Measurements from ENCODE around the gene UBE2K. TPM values are rescaled to one million over a fixed set of nuclear protein-coding genes. Genes with fewer than 3 reads are reported as not detected.
A peak's percentile ranks its signal among the peaks of the same experiment; 100 is the strongest.
"Not testable (repeated sequence)": the region's sequence is repeated elsewhere in the genome, so short reads cannot be mapped to it uniquely, and the experiment has no call there.

UBE2K gene
- polyA plus RNA-seq, 3 donors, result 24.2 to 66.8 (median 50.0) TPM

DNA sequence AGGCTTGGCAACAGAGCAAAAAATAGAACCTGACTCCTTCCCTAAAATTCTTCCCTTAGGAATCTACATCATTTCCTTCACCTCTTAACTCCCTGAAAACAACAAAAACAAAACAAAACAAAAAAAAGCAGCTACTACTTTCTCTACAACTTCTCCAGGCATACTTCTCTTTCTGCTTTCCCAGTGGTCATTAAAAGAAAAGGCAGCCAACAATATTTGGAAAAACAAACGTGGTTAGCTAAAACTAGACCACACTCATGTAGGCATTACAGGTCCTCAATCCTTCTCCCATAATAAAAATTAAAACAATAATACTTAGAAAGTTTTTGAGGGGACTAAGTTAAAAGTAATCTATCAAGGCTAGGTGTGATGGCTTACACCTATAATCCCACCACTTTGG, 30.2 kb upstream of the UBE2K start:
- intact Hi-C loops (cut with micrococcal nuclease), result no loop called here
- H3K4me3 Mint-ChIP-seq, result no peak overlapping the region
- WGBS (ENCODE audit: insufficient coverage), result no CpG with 5 or more reads among the region's 1 CpG
- no peaks in the 10 kb centered on the region for H3K9me3 ChIP-seq (replicated peaks in 1 of 2; ENCODE audit: control insufficient read depth in 1 of 2, insufficient read depth in 1 of 2, low read length in 2 of 2)
- H3K27me3 Mint-ChIP-seq (ENCODE audit: low read depth in 3 of 3), result peaks cover 2 to 4% (median 3%) of the 10 kb centered on the region in 3 donors
- no peaks in the 10 kb centered on the region for H3K4me1 Mint-ChIP-seq
- no peaks in the 10 kb centered on the region for H3K27me3 ChIP-seq (ENCODE audit: control insufficient read depth in 2 of 2, insufficient read depth in 2 of 2, low read length in 2 of 2)
- no peaks in the 10 kb centered on the region for H4K20me1 ChIP-seq (ENCODE audit: insufficient read depth, low read length)
- H3K79me2 ChIP-seq (ENCODE audit: insufficient read depth, low read length), result no peaks in the 10 kb centered on the region
- H2AFZ ChIP-seq (ENCODE audit: insufficient read depth, low read depth, low read length, poor library complexity, severe bottlenecking), result no peak overlapping the region
- H3K9me3 Mint-ChIP-seq, result peaks cover 0 to 8% (median 2%) of the 10 kb centered on the region in 7 donors
- TF ChIP-seq, protein P1, sequence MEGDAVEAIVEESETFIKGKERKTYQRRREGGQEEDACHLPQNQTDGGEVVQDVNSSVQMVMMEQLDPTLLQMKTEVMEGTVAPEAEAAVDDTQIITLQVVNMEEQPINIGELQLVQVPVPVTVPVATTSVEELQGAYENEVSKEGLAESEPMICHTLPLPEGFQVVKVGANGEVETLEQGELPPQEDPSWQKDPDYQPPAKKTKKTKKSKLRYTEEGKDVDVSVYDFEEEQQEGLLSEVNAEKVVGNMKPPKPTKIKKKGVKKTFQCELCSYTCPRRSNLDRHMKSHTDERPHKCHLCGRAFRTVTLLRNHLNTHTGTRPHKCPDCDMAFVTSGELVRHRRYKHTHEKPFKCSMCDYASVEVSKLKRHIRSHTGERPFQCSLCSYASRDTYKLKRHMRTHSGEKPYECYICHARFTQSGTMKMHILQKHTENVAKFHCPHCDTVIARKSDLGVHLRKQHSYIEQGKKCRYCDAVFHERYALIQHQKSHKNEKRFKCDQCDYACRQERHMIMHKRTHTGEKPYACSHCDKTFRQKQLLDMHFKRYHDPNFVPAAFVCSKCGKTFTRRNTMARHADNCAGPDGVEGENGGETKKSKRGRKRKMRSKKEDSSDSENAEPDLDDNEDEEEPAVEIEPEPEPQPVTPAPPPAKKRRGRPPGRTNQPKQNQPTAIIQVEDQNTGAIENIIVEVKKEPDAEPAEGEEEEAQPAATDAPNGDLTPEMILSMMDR (IDR thresholded peaks at IDR 0.05), result no peak
- no peak for DNase-seq
- H3K36me3 ChIP-seq (replicated peaks in 1 of 2; ENCODE audit: control insufficient read depth in 1 of 2, insufficient read depth in 2 of 2, low read length in 2 of 2), result no peaks in the 10 kb centered on the region
- H3K4me1 ChIP-seq (ENCODE audit: control insufficient read depth in 1 of 2, insufficient read depth in 2 of 2, low read length in 2 of 2), result no peaks in the 10 kb centered on the region
- H3K27ac Mint-ChIP-seq, result peak overlapping the region in 1 of 7 donors; percentile 13
- no peak overlapping the region for H3K27ac ChIP-seq (ENCODE audit: low read depth in 1 of 2, low read length in 2 of 2)
- H3K4me3 ChIP-seq (replicated peaks in 1 of 3; ENCODE audit: low read depth in 2 of 3, low read length in 3 of 3), result no peak overlapping the region
- no peak overlapping the region for H3K9ac ChIP-seq (ENCODE audit: insufficient read depth, low read length, poor library complexity, severe bottlenecking)
- no peaks in the 10 kb centered on the region for H3K36me3 Mint-ChIP-seq
- H3K4me2 ChIP-seq (replicated peaks; ENCODE audit: extremely low read depth, low read length, poor library complexity, severe bottlenecking), result no peak overlapping the region

DNA sequence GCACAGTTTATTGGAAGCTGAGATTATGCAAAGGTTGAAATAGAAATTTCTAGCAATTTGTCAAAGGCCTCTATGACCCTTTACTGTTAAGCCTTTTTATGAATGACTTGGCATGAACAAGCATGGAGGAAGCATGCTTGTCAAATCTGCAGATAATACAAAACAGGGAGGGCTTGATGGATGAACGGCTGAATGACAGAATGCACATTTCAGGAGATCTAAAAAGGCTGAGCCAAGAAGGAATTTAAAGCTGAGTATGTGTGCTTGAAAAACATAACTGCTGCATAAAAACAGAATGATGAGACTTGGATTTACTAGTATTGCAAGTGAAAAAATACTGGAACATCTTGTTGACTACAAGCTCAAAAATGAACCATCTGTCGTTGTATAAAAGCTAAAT, 29.0 kb upstream of the UBE2K start:
- Mint-ChIP-seq H3K4me3 (no peak overlapping the region), H3K9me3 (peaks cover 0 to 8% (median 2%) of the 10 kb centered on the region in 7 donors), H3K27me3 (ENCODE audit: low read depth in 3 of 3) (peaks cover 0 to 4% (median 3%) of the 10 kb centered on the region in 3 donors), H3K4me1 (no peaks in the 10 kb centered on the region), H3K36me3 (no peaks in the 10 kb centered on the region), H3K27ac (no peak overlapping the region)
- Histone ChIP-seq H3K4me1 (ENCODE audit: control insufficient read depth in 1 of 2, insufficient read depth in 2 of 2, low read length in 2 of 2) (no peaks in the 10 kb centered on the region), H3K4me2 (replicated peaks; ENCODE audit: extremely low read depth, low read length, poor library complexity, severe bottlenecking) (no peak overlapping the region), H3K9me3 (replicated peaks in 1 of 2; ENCODE audit: control insufficient read depth in 1 of 2, insufficient read depth in 1 of 2, low read length in 2 of 2) (no peaks in the 10 kb centered on the region), H3K9ac (ENCODE audit: insufficient read depth, low read length, poor library complexity, severe bottlenecking) (no peak overlapping the region), H3K27ac (ENCODE audit: low read depth in 1 of 2, low read length in 2 of 2) (no peak overlapping the region), H3K27me3 (ENCODE audit: control insufficient read depth in 2 of 2, insufficient read depth in 2 of 2, low read length in 2 of 2) (no peaks in the 10 kb centered on the region), H3K4me3 (replicated peaks in 1 of 3; ENCODE audit: low read depth in 2 of 3, low read length in 3 of 3) (no peak overlapping the region), H3K79me2 (ENCODE audit: insufficient read depth, low read length) (no peaks in the 10 kb centered on the region), H2AFZ (ENCODE audit: insufficient read depth, low read depth, low read length, poor library complexity, severe bottlenecking) (no peak overlapping the region), H4K20me1 (ENCODE audit: insufficient read depth, low read length) (no peaks in the 10 kb centered on the region), H3K36me3 (replicated peaks in 1 of 2; ENCODE audit: control insufficient read depth in 1 of 2, insufficient read depth in 2 of 2, low read length in 2 of 2) (no peaks in the 10 kb centered on the region)
- intact Hi-C loops (cut with micrococcal nuclease), result no loop called here
- 86% methylated on average over 1 of the region's 2 CpGs for WGBS (ENCODE audit: insufficient coverage)
- TF ChIP-seq, protein P1 (IDR thresholded peaks at IDR 0.05), result no peak
- DNase-seq, result no peak

DNA sequence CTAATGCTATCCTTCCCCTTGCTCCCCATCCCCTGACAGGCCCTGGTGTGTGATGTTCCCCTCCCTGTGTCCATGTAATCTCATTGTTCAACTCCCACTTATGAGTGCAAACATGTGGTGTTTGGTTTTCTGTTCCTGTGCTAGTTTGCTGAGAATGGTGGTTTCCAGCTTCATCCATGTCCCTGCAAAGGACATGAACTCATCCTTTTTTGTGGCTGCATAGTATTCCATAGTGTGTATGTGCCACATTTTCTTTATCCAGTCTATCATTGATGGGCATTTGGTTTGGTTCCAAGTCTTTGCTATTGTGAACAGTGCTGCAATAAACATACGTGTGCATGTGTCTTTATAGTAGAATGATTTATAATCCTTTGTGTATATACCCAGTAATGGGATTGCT, 27.6 kb upstream of the UBE2K start:
- WGBS (ENCODE audit: insufficient coverage), result no CpG with 5 or more reads among the region's 1 CpG
- H3K27ac ChIP-seq (ENCODE audit: low read depth in 1 of 2, low read length in 2 of 2); H3K4me1 Mint-ChIP-seq; H3K27me3 Mint-ChIP-seq (ENCODE audit: low read depth in 3 of 3); H3K27ac Mint-ChIP-seq; H3K4me3 Mint-ChIP-seq; H3K36me3 ChIP-seq (replicated peaks in 1 of 2; ENCODE audit: control insufficient read depth in 1 of 2, insufficient read depth in 2 of 2, low read length in 2 of 2); H3K27me3 ChIP-seq (ENCODE audit: control insufficient read depth in 2 of 2, insufficient read depth in 2 of 2, low read length in 2 of 2); H3K9me3 ChIP-seq (replicated peaks in 1 of 2; ENCODE audit: control insufficient read depth in 1 of 2, insufficient read depth in 1 of 2, low read length in 2 of 2); H3K36me3 Mint-ChIP-seq; H2AFZ ChIP-seq (ENCODE audit: insufficient read depth, low read depth, low read length, poor library complexity, severe bottlenecking); H3K9me3 Mint-ChIP-seq; H3K4me1 ChIP-seq (ENCODE audit: control insufficient read depth in 1 of 2, insufficient read depth in 2 of 2, low read length in 2 of 2); H3K4me3 ChIP-seq (replicated peaks in 1 of 3; ENCODE audit: low read depth in 2 of 3, low read length in 3 of 3); H3K79me2 ChIP-seq (ENCODE audit: insufficient read depth, low read length); H4K20me1 ChIP-seq (ENCODE audit: insufficient read depth, low read length); H3K9ac ChIP-seq (ENCODE audit: insufficient read depth, low read length, poor library complexity, severe bottlenecking); DNase-seq; H3K4me2 ChIP-seq (replicated peaks; ENCODE audit: extremely low read depth, low read length, poor library complexity, severe bottlenecking); intact Hi-C loops (cut with micrococcal nuclease): not testable (repeated sequence)
